Suppressor macrophage treated with lipopolysaccharide for 4 hours (primary cell): ENCODE results near the gene PCBP3.
A peak's percentile ranks its signal among the peaks of the same experiment; 100 is the strongest.
"Not testable (repeated sequence)": the region's sequence is repeated elsewhere in the genome, so short reads cannot be mapped to it uniquely, and the experiment has no call there.

Source experiments
- DNase-seq: peaks from one replicate; pipeline ENCODE4 v3.0.0-alpha.2; 2020

PCBP3 gene

GRCh38 chr21:45643021-45643980 is at the start of gene PCBP3:
Gene PCBP3 (plus strand): TSS chr21:45643725. CDS start chr21:45850086, 206,361 bp downstream.
- peak; percentile 99 for DNase-seq

DNA sequence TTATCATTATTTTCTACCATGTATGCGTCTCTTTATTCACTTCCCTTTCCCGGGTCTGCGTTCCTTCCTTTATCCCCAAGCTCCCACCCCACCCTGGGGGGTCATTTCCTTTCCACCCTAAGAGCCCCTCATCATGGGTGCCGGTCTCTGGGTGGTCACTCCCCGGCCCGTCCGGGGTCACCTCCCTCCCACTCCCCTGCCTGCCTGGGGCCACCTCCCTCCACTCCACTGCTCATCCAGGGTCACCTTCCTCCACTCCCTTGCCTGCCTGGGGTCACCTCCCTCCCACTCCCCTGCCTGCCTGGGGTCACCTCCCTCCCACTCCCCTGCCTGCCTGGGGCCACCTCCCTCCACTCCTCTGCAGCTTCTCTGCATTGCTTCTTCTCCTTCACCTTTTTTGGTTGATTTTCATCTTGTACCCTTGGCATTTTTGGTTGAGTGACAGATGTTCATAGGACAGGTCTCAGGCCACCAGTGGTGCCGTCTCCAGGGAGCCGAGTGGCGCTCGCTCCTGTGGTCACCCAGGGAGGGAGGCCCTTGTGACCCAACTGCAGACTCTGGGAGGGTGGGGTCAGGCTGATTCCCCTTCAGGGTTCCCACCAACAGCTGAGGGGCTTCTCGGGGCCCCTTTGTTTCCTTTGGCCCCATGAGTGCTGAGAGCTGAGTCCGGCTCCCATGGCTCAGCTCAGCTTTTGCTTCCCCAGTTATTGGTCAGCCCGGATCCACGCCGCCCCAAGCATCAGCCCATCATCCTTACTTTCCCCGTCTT is 48.6 kb upstream of the PCBP3 start:
- DNase-seq: no peak

DNA sequence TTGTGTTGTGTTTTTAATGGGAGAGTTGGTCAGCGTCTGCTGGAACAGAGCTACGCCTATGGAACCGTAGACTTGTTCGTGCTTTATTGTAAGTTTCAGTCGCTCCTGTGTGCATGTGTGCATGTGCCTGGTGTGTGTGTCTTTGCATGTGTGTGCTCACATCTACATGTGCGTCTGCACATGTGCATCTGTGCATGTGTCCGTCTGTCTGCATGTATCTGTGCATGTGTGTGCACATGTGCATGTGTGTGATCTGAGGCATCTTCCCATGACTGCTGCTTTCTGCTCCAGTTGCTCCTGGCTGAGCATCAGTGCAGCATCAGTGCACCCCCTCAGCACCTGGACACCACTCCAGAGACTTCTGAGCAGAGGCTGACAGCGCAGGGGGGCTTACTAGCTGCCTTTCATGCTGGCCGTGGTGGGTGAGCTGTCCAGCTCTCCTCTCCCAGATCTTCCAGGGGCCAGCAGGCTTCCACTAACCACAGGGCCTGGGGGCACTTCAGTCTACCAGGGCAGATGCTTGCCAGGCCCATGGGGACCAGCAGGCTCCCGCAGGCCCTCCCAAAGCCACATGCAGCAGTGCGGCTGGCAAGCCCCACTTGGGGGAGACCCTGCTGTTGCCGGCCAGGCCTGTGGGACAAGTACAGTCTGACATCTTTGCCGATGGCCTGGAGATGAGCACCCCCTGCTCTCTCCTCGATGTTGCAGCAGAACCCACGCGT is 47.8 kb upstream of the PCBP3 start:
- DNase-seq: no peak

DNA sequence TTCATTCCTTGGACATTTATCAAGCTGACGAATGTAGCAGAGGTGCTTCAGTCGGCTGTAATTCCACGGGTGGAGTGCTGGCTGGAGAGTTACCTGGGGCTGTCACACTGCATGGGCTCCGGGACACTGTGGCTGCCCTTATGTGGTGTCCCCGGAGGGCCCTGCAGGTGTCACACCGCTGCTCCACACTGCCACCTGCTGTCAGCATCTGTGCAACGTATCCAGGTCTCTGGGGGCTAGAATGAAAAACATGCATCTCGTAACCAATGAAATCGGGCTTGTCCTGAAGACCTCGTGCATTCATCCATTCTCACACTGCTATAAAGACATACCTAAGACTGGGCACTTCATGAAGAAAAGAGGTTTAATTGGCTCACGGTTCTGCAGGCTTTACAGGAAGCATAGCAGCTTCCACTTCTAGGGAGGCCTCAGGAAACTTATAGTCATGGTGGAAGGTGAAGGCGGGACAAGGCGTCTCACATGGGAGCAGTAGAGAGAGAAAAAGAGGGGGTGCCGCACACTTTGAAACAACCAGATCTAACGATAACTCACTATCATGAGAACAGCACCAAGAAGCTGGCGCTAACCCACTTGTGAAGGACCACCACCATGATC is 46.7 kb upstream of the PCBP3 start:
- DNase-seq: peak; percentile 76

- DNase-seq: no peak
Measured at GRCh38 chr21:45598109-45598508, 45.4 kb upstream of the PCBP3 start.

DNA sequence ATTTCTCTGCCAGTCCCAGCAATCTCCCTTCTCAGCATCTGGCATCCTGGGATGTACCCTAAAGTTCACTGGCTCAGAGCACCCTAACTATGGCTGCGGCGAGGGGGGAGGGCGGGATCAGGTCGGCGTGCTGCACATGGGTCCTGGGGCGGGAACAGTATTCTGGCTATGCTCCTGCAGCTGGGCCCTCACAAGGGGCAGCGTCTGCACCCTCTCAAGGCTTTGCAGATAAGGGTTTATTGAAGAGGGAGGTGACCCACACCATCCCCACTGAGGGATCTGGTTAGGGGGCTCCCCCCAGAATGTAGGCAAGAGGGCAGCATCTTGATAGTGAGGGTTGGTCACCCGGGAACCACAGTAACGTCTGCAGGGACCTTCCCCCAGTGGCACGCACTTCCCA is 44.9 kb upstream of the PCBP3 start:
- no peak for DNase-seq

- no peak for DNase-seq
Measured at GRCh38 chr21:45599146-45599581, 44.4 kb upstream of the PCBP3 start.

GRCh38 chr21:45600248-45600647 is 43.3 kb upstream of the PCBP3 start:
- DNase-seq: no peak

- no peak for DNase-seq
Measured at GRCh38 chr21:45601551-45601950, 42.0 kb upstream of the PCBP3 start.

DNA sequence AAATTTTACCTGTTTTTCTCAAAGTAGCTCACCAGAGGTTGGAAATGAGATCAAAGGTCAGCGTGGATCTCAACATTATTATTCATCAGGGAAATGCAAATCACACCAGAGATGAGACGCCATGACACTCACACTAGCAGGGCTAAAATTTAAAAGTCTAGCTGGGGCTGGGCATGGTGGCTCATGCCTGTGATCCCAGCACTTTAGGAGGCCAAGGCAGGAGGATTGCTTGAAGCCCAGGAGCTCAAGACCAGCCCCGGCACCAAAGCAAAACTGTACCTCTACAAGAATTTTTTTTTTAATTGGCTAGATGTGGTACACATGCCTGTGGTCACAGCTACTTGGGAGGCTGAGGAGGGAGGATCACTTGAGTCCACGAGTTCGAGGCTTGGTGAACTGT is 41.4 kb upstream of the PCBP3 start:
- DNase-seq: no peak

DNA sequence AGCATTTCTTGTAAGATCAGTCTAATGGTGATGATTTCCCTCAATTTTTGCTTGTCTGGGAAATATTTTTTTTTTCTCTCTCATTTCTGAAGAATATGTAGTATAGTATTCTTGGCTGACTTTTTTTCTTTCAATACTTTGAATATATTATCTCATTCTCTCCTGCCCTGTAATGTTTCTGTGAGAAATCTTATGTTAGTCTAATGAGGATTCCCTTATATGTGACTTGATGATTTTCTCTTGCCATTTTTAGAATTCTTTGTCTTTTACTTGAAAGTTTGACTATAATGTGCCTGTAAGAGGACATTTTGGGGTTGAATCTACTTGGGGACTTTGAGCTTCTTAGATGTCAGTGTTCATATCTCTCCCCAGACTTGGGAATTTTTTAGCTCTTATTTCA is 40.0 kb upstream of the PCBP3 start:
- DNase-seq: no peak

DNA sequence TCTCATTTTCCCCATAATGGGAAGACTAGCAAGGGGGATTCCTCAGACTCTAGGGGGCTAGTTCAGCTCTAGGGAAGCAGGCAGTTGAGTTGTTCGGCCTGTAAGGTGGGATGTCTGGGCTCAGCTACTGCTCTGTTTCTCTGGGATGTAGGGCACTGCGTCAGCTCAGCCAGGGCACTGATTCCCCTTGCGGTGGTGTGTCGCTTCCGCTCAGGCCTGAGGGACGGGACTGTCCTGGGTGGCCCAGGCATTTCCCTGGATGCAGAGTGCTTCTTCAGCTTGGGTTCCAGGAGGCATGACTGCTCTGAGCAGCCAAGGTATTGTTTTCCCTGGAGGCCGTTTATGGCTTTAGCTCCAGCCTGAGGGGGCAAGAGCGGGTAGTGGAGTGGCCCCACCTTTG is 38.8 kb upstream of the PCBP3 start:
- DNase-seq: not testable (repeated sequence)

DNA sequence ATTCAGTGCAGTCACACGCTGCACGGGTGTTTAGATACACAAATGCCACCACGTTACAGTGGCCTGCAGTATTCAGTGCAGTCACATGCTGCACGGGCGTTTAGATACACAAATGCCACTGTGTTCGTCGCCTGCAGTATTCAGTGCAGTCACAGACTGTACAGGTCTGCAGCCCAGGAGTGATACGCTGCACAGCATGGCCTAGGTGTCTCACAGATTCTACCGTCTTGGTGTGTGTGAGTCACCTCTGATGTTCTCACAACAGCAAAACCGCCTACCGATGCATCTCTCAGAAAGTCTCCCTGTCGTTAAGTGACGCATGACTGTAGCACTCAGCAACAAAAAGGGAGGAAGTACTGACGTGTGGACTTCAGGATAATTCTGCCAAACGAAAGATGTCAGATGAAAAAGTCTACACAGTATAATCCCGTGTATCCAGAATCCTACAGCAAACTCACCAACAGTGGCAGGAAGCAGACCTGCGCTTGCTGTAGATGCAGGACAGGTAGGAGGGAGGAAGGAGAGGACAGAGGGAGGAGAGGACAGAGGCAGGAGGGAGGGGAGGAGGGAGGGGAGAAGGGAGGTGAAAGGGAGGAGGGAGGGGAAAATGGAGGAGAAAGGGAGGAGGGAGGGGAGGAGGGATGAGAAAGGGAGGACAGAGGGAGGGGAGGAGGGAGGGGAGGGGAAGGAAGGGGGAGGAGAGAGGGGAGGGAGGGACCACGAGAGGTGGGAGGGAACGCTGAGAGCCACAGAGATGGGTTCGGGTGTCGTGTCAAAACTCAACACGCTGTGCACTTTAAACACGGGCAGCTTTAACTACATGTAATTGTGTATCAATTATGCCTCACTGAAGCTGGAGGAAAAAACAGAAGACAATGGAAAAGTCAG is 36.3 kb upstream of the PCBP3 start:
- no peak for DNase-seq

GRCh38 chr21:45607909-45608295 is 35.6 kb upstream of the PCBP3 start:
- DNase-seq: no peak

DNA sequence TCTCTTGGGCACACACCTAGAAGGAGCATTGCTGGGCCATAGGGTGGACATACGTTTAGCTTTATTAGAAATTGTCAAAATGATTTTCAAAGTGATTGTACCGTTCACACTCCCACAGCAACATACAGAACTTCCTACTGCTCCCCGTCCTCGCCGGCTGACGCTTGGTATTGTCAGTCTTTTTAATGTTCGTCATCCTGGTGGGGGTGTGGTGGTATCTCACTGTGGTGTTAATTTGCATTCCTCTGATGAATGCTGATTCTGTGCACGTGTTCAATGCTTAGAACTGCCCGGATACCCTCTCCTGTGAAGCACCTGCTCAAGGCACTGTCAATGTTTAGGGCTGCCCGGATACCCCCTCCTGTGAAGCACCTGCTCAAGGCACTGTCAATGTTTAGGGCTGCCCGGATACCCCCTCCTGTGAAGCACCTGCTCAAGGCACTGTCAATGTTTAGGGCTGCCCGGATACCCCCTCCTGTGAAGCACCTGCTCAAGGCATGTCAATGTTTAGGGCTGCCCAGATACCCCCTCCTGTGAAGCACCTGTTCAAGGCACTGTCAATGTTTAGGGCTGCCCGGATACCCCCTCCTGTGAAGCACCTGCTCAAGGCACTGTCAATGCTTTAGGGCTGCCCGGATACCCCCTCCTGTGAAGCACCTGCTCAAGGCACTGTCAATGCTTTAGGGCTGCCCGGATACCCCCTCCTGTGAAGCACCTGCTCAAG is 34.6 kb upstream of the PCBP3 start:
- not testable (repeated sequence) for DNase-seq

DNA sequence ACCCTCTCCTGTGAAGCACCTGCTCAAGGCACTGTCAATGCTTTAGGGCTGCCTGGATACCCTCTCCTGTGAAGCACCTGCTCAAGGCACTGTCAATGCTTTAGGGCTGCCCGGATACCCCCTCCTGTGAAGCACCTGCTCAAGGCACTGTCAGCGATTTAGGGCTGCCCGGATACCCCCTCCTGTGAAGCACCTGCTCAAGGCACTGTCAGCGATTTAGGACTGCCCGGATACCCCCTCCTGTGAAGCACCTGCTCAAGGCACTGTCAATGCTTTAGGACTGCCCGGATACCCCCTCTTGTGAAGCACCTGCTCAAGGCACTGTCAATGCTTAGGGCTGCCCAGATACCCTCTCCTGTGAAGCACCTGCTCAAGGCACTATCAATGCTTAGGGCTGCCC is 33.9 kb upstream of the PCBP3 start:
- DNase-seq: not testable (repeated sequence)

GRCh38 chr21:45611296-45611695 is 32.2 kb upstream of the PCBP3 start:
- no peak for DNase-seq

DNA sequence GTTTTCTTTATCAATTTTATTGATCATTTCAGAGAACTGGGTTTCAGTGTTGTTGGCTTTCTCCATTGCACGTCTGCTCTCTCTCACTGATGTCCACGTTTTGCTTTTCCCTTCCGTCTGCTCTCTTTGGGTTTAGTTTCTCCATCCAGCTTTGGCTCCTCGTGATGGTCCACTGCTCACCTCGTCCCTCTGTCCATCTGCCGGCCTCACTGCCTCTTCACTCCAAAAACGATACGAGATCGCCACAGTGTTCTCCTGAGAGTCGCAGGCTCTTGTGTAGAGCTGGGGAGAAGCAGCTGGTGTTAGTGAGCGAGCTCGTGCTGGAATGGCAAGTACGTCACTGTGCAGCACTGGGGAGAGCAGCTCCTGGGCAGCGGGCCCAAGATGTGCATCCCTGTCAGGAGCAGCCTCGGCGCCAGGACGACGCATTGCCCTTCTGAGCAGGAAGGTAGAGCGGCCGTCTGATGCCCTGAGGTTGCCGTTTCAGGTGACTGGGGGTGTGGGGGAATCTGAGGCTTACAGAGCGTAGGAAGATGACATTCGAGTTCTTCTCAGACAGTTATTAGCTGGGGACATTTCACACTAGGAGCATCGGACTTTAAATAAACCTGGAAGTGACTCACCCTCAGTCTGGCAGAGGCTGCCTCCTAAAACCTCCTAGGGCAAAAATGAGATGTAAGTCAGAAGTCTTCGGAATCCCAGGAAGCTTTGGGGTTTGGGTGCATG is 31.4 kb upstream of the PCBP3 start:
- DNase-seq: no peak

DNA sequence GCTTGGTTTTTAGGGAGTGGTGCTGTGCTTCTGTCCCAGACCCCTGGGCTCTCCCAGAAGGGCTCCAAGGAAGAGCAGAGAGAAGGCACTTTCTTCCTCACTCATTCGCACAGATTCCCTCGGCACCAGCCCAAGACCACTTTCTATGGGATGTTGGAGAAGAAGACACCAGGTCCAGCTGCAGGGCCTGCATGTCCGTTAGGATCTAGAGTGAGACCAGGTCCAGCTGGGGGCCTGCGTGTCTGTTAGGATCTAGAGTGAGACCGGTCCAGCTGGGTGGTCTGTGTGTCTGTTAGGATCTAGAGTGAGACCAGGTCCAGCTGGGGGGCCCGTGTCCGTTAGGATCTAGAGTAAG is 30.9 kb upstream of the PCBP3 start:
- not testable (repeated sequence) for DNase-seq

DNA sequence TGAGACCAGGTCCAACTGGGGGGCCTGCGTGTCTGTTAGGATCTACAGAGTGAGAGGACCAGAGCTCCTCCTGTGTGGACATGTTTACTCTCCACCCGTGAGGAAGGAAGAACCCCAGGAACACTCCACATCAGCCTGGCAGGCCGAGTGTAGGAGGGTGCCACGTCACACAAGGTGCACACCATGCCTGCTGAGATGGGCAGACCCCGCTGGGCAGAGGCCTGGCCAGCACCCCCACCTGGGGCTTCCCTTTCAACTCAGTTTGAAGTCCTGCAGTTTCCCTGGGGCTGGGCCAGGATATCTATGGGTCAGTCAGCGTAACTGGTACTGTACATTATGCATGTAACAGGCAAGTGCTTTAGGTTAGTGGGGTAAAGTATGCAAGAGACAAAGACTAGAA is 30.1 kb upstream of the PCBP3 start:
- no peak for DNase-seq
